Loucy (cell line): ENCODE measurements around the gene DTYMK.

Experiments
- EZH2phosphoT487 ChIP-seq: fragments of 200-600 bp; IDR thresholded peaks from 2 replicates; pipeline ENCODE4 v1.6.1; 2018; ENCODE audit warnings: antibody characterized with exemption, mild to moderate bottlenecking, moderate library complexity, borderline replicate concordance
- TF ChIP-seq, protein P1 (sequence below): fragments of 200-600 bp; sonication (generic); conservative IDR thresholded peaks from 2 replicates; pipeline ENCODE4 v1.5.1; 2014; ENCODE audit warnings: mild to moderate bottlenecking, antibody characterized with exemption, low read length

DNA sequence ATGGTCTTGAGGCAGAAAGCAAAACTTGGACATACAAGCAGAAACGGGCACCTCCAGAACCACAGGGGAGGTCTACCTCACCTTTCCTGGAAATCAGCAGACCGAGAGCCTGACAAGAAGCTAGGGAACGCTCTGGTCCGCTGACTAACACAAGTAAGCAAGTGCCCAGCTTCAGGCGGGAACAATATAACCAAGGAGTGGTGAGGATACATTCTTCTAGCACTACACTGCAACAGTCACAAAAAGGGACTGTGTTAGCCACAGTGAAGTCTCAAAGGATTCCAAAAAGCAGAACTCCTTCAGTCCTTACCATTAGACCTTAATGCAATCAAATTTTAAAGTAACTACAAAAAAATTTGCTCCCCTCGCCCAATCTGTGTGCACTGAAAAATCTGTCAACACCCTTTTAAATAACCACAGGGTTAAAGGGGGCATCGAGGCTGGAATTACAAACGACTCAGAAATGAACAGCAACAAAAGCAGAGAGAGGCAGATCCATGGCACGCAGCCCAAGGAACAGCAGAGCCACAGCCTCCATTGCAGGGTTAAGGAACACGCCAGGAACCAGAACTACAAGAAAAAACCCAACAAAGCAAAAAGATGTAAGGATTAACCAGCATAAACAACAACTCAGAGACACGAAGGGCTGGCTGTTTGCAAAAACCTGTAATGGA, 56.7 kb downstream of the DTYMK start:
- TF ChIP-seq, protein P1, sequence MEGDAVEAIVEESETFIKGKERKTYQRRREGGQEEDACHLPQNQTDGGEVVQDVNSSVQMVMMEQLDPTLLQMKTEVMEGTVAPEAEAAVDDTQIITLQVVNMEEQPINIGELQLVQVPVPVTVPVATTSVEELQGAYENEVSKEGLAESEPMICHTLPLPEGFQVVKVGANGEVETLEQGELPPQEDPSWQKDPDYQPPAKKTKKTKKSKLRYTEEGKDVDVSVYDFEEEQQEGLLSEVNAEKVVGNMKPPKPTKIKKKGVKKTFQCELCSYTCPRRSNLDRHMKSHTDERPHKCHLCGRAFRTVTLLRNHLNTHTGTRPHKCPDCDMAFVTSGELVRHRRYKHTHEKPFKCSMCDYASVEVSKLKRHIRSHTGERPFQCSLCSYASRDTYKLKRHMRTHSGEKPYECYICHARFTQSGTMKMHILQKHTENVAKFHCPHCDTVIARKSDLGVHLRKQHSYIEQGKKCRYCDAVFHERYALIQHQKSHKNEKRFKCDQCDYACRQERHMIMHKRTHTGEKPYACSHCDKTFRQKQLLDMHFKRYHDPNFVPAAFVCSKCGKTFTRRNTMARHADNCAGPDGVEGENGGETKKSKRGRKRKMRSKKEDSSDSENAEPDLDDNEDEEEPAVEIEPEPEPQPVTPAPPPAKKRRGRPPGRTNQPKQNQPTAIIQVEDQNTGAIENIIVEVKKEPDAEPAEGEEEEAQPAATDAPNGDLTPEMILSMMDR: no peak
- TF ChIP-seq EZH2phosphoT487: no peak
